Subcutaneous adipose tissue (tissue), 4 donors: ENCODE data around the gene THSD4. TPM values are rescaled to one million over a fixed set of nuclear protein-coding genes. Genes with fewer than 3 reads are reported as not detected.

Experiments
- CTCF ChIP-seq: fragments of 450-650 bp; IDR thresholded peaks from one replicate; pipeline ENCODE4 v1.5.1; 2016; ENCODE audit warnings: low read depth, mild to moderate bottlenecking, control low read depth, antibody characterized with exemption, moderate library complexity
- total RNA-seq, 4 donors: library from RNA; depleted of rRNA; stranded (reverse); fragments of >200 nt; gene quantifications; one replicate each; pipeline ENCODE4 v1.1.0, GENCODE V29; 2016

Gene THSD4
- total RNA-seq, 4 donors from 2014 or later, result 0.17 to 0.94 (median 0.63) TPM

- TF ChIP-seq CTCF, result no peak
These were observed 676.7 kb downstream of the THSD4 start for GRCh38 chr15:71791975-71792374.

- TF ChIP-seq CTCF, result no peak
These were observed 677.2 kb downstream of the THSD4 start for GRCh38 chr15:71792521-71792920.

GRCh38 chr15:71798641-71799040, 683.4 kb downstream of the THSD4 start:
- no peak for TF ChIP-seq CTCF

DNA sequence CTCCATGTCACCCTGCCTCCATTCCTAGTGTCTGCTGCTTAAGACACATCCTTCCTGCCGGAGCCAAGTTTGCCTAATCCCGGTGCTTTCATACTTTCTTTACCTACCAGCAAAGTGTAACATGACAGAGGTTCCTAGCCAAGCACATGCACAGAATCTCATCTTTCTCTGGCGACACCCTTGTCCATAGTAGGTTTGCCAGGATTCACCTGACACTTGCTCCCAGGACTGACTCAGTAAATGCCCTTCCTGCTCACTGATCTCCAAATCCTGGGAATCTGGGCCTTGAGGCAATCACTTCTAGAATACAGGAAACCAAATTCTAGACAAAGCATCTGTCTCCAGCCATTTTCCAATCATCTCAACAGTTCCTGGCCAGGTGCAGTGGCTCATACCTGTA, 684.9 kb downstream of the THSD4 start:
- TF ChIP-seq CTCF, result no peak

DNA sequence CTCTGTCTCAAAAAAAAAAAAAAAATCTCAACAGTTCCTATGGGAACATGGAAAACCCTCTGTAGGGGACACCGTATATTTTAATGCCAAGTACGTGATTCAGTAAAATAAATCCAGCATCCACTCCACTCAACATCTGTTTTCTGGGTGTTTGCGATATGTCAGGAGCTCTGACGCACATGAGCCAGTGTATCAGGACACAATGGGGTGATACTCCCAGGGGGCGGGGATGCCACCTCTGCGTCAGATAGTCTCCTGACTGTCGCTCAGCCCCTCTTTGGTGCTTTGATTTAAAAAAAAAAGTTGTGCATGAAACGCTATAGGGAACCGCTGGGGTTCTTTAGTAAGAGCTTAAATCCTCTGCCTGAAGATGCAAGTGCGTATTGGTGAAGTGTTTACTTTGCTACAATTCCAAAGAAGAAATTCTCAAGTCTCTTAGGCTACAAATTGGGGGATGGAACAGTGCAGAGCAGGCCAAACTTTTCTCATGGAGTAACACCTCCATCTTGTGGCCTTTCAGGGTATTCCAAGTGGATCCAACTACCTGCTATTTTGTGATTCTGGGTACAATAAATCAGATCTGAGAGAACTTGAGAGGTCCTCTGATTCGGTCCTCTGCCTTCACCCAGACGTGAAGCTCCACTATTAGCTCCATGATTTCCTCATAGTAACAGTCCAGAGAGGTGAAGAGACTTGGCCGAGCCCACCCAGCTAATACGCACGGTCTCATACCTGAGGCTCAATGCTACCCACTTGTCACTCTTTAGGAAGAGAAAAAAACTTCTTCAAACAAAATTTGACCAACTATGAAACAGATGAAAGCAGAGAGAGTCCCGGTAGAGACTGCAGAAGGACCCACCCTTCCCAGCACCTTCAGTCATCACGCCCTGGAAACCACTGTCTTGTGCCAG, 685.8 kb downstream of the THSD4 start:
- TF ChIP-seq CTCF, result no peak

DNA sequence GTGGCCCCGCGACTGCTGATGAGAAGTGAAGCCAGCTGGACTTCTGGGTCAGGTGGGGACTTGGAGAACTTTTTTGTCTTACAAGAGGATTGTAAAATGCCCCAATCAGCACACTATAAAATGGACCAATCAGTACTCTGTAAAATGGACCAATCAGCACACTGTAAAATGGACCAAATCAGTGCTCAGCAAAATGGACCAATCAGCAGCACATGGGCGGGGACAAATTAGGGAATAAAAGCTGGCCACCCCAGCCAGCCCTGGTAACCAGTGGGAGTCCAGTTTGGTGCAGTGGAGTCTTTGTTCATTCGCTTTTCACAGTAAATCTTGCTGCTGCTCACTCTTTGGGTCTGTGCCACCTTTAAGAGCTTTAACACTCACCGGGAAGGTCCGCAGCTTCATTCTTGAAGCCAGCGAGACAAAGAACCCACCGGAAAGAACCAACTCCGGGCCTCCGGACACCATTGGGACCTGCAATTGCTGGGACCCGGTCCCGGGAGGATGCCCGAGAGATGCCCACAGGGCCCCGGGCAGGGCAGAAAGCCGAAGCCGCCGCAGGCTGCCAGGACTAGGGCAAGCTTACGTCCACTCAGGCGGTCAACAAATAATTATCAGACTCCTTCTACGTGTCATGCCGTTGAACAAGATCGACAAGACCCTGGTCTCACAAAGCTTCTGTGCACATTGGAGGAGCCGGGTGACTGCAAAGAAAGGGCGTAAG, 686.8 kb downstream of the THSD4 start:
- no peak for TF ChIP-seq CTCF

GRCh38 chr15:71802770-71803169, 687.5 kb downstream of the THSD4 start:
- TF ChIP-seq CTCF, result no peak
